ENCODE results near the gene SSBP2.

The SSBP2 gene

GRCh38 chr5:81395262-81395661 is 355.6 kb downstream of the SSBP2 start:
- Histone ChIP-seq H3K9ac (ENCODE audit: low read depth, low read length) (no peak overlapping the region), H3K27me3 (ENCODE audit: insufficient read depth, low read length, poor library complexity) (no peaks in the 10 kb centered on the region), H3K4me3 (ENCODE audit: low read depth in 1 of 2, low read length in 2 of 2) (no peak overlapping the region), H3K9me3 (ENCODE audit: insufficient read depth, low read length, severe bottlenecking) (no peaks in the 10 kb centered on the region), H3K27ac (ENCODE audit: low read length) (no peak overlapping the region), H3K4me1 (ENCODE audit: insufficient read depth, low read length) (no peaks in the 10 kb centered on the region), H2AFZ (ENCODE audit: low read depth, low read length) (no peak overlapping the region), H3K4me2 (ENCODE audit: insufficient read depth, low read length) (no peak overlapping the region), H4K20me1 (ENCODE audit: insufficient read depth, low read length) (no peaks in the 10 kb centered on the region), H3K36me3 (ENCODE audit: insufficient read depth, low read length) (no peaks in the 10 kb centered on the region), H3K79me2 (ENCODE audit: insufficient read depth, low read length) (no peaks in the 10 kb centered on the region)
- TF ChIP-seq EZH2 (IDR thresholded peaks at IDR 0.05; ENCODE audit: borderline replicate concordance, low read depth, low read length, severe bottlenecking) (no peak), CTCF (IDR thresholded peaks at IDR 0.05; ENCODE audit: borderline replicate concordance, extremely low read depth, low read length, poor library complexity, severe bottlenecking) (no peak)
- no peak for DNase-seq
- no peak for ATAC-seq (ENCODE audit: insufficient read depth, low read depth)

GRCh38 chr5:81393783-81394718 is 356.8 kb downstream of the SSBP2 start, which contains the start of gene ACOT12:
Gene ACOT12, minus strand, starts transcription at chr5:81394134. Its CDS starts 20 bp downstream, at chr5:81394114.
- Histone ChIP-seq H3K4me2 (ENCODE audit: insufficient read depth, low read length) (no peak within 1 kb of the TSS), H3K4me1 (ENCODE audit: insufficient read depth, low read length) (no peaks in the 10 kb centered on the region)
- no peak for DNase-seq

GRCh38 chr5:81393430-81393782 is 357.5 kb downstream of the SSBP2 start:
- Histone ChIP-seq H3K9me3 (ENCODE audit: insufficient read depth, low read length, severe bottlenecking) (no peaks in the 10 kb centered on the region), H3K4me3 (ENCODE audit: low read depth in 1 of 2, low read length in 2 of 2) (no peak overlapping the region), H3K27me3 (ENCODE audit: insufficient read depth, low read length, poor library complexity) (no peaks in the 10 kb centered on the region), H3K4me1 (ENCODE audit: insufficient read depth, low read length) (no peaks in the 10 kb centered on the region), H3K4me2 (ENCODE audit: insufficient read depth, low read length) (no peak overlapping the region), H4K20me1 (ENCODE audit: insufficient read depth, low read length) (no peaks in the 10 kb centered on the region), H3K36me3 (ENCODE audit: insufficient read depth, low read length) (no peaks in the 10 kb centered on the region), H3K79me2 (ENCODE audit: insufficient read depth, low read length) (no peaks in the 10 kb centered on the region), H3K27ac (ENCODE audit: low read length) (no peak overlapping the region), H2AFZ (ENCODE audit: low read depth, low read length) (no peak overlapping the region), H3K9ac (ENCODE audit: low read depth, low read length) (no peak overlapping the region)
- DNase-seq (no peak), ATAC-seq (ENCODE audit: insufficient read depth, low read depth) (no peak)
- TF ChIP-seq EZH2 (IDR thresholded peaks at IDR 0.05; ENCODE audit: borderline replicate concordance, low read depth, low read length, severe bottlenecking) (no peak), CTCF (IDR thresholded peaks at IDR 0.05; ENCODE audit: borderline replicate concordance, extremely low read depth, low read length, poor library complexity, severe bottlenecking) (no peak)

More at GRCh38 chr5:81393783-81394718, 356.8 kb downstream of the SSBP2 start, which contains the start of gene ACOT12:
- H3K4me3 ChIP-seq (ENCODE audit: low read depth in 1 of 2, low read length in 2 of 2), result no peak within 1 kb of the TSS
- H3K27ac ChIP-seq (ENCODE audit: low read length), result no peak within 1 kb of the TSS
- H3K79me2 ChIP-seq (ENCODE audit: insufficient read depth, low read length), result no peaks in the 10 kb centered on the region
- H3K9ac ChIP-seq (ENCODE audit: low read depth, low read length), result no peak within 1 kb of the TSS
- no peak within 1 kb of the TSS for H2AFZ ChIP-seq (ENCODE audit: low read depth, low read length)
- H3K9me3 ChIP-seq (ENCODE audit: insufficient read depth, low read length, severe bottlenecking), result no peaks in the 10 kb centered on the region
- ATAC-seq (ENCODE audit: insufficient read depth, low read depth), result no peak
- TF ChIP-seq EZH2 (IDR thresholded peaks at IDR 0.05; ENCODE audit: borderline replicate concordance, low read depth, low read length, severe bottlenecking) (no peak), CTCF (IDR thresholded peaks at IDR 0.05; ENCODE audit: borderline replicate concordance, extremely low read depth, low read length, poor library complexity, severe bottlenecking) (no peak)
- no peaks in the 10 kb centered on the region for H3K27me3 ChIP-seq (ENCODE audit: insufficient read depth, low read length, poor library complexity)
- no peaks in the 10 kb centered on the region for H3K36me3 ChIP-seq (ENCODE audit: insufficient read depth, low read length)
- no peaks in the 10 kb centered on the region for H4K20me1 ChIP-seq (ENCODE audit: insufficient read depth, low read length)
